DMS 273 (cell line): Measurements from ENCODE around the gene COL15A1.

Experiments
- DNase-seq: peaks from one replicate; lab custom pipeline; 2025; ENCODE audit not compliant: unreplicated experiment; lab: John Stamatoyannopoulos, UW

COL15A1 gene

DNA sequence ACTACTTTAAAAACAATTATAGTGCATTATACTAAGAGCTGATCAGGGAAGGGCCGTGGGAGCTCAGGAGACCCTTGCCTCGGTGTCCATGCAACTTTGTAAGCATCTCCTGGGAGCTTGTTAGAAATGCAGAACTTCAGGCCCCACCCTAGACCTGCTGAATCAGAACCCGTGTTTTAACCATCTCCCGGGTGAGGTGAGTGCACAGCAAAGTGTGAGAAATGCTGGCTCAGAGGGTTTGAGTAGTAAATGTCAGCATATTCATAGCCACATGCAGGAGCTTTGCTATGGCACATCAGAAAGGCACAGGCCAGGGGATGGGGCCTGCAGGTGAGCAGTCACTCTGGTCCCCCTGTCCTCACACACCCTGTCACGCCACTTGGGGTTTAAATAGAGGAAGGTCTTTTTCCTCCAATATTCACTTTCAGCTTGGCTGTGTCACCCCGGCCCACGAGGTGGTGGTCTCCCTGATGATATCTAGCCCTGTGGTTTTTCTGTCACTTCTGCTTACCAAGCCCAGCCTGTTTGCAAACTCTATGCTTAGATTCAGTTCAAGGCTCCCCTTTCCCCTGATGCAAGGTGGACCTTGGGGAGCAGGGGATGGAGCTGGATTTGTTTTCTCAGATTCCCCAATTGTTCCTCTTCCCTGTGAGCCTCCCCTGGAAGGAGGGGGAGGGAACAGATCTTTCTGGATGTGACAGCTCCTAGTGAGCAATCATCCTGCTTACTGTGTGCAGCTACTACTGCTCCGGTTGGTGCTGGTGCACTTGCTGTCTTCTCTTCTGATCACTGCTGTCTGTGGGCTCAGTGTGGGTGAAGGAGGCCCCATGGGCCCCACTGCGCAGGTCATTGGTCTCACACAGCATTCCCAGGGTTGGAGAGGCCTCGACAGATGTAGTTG lies 109.4 kb downstream of the COL15A1 start:
- DNase-seq: no peak

DNA sequence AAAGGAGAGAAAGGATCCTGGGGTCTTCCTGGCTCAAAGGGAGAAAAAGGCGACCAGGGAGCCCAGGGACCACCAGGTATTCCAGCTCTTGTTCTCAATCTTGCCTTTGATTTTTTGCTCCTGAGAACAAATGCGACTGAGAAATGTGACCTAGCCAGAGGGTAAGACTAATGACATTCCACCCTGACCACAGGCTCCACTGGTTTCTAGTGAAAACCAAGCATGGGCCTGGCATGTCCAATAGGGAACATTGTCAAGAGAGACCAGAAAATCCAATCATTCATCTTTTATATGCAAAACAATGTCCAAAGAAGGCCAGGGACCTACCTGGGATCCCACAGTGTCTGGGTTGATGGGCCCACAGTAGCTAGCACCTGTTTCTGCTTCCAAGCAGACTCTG lies 110.9 kb downstream of the COL15A1 start:
- no peak for DNase-seq

DNA sequence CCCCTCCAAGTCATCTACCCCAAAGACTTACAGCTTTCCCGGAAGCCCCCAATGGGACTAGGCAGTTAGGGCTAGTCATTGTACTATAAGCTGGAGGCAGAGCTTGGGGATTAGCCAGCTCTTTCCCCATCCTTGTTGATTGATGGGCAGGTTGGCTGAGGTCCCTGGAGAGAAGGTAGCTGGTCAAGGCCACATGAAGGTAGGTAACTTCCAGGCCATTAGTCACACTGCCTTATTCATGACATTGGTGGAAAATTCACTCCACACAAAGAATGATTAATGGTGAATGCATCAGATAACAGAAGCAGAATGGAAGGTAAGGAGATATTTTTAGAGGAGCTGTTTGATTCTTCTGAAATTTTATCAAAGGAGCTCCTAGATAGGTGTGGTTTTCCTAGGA lies 111.7 kb downstream of the COL15A1 start:
- DNase-seq: no peak

DNA sequence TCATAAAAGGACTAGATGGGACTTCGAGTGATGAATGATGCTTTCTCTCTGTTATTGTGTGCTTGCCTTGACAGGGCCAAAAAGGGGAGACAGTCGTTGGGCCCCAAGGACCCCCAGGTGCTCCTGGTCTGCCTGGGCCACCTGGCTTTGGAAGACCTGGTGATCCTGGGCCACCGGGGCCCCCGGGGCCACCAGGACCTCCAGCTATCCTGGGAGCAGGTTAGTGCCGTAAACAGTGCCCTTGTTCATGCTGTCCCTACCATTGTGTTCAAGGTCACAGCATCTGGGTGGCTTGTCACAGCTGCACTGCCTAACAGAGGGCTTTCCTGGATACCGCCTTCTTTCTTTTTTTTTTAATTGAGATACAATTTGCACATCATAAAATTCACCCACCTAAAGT lies 112.5 kb downstream of the COL15A1 start:
- DNase-seq: no peak

DNA sequence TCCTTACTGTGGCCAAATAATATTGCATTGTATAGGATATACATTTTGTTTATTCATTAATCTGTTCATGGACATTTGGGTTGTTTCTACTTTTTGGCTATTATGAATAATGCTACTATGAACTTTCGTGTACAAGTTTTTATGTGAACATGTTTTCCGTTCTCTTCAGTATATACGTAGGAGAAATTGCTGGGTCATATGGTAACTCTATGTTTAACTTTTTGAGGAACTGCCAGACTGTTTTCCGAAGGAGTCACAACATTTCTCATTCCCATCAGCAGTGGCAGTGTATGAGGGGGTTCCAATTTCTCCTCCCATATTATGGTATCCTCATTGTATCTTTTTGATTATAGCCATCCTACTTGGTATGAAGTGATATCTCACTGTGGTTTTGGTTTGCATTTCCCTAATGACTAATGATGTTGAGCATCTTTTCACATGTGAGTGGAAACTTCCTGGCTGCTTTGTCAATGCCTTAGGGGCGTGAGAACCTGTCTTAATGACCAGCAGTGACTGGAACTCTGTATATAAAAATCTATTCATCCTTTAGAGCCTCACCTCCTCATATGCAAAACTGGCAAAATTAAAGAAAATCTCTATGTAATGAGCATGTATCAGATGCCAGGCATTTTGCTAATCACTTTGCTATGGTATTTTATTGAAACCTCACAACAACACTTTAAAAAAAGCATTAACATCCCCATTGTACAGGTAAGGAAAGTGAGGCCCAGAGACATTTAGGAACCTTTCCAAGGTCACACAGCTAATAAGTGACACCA lies 113.4 kb downstream of the COL15A1 start:
- DNase-seq: no peak

DNA sequence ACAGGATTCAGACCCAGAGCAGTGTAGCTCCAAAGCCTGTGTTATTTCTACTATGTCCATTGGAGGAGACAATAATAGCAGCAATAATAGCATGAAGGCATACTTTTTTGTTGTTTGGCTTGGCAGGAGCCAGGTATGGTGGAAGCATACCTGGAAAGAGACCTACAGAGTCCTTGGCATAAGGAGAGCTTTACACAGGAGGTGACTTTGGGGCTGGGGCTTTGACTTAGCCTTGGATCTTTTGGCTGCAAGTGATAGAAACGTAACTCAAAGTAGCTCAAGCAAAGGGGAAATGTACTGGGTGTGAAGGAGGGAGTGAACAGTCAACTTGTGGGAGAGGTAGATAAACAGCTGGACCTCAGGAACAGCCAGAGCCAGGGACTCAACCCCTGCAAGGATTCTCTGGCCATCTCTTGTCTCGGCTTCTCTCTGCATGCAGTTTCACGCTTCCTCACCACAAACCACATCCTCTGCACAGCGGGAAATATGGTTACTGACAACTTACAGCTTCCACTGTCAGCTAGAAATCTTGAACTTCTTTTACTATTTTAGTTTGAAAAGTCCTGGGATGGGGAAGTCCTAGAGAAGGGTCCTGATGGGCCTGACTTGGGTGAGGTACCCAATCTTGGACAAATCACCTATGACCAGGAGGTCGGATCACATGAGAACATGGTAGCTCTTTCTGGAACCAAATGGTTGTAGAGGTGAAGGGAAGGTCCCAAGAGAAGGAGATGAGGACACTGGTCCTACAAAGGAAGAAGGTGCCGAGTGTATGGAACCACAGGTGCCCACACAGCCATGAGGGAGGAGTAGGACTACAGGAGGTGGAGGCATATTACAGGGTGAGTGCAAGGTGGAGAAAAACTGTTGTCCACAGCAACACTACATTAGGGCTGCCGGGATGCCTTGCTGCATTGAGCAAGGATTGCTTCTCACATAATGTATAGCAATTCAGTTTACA lies 114.2 kb downstream of the COL15A1 start:
- no peak for DNase-seq

DNA sequence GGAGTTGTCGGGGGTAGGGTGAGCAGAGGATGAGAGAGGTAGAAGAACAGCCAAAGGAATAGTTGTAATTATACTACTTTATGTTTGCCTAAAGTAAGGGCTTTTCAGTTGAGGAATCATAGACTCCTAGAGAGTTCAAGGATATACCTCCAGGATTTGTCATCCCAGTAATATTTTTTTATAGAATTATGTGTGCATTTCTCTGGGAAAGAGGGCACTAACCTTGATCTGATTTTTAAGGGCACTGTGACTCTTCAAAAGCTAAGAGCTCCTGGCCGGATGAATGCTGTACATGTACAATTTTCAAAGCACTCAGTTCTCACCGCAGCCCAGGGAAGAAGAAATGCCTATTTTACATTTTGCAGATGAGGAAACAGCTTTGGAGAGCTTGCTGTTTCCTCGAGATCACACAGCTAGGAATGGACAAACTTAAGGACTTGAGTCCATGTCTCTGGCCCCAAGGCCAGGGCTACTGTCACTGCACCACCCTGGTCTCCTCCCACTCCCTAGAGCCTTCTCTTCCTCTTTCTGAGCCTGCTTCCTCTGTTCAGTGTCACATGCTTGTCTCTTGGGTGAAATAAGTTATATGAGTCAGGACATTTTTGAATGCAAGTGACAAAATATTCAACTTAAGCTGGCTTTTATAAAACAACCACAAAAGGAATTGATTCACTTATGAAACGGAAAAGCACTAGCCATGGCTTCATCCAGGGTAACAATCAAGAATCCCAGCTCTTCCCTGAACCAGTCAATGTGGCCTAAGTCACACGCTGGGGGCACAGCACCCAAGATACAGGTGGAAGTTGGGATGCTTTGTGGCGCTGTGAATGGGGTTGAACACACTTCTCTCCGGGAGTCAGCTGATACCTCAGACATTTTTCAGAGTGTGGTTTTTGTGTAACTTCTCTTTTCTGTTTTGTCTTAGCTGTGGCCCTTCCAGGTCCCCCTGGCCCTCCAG lies 115.5 kb downstream of the COL15A1 start:
- DNase-seq: no peak

DNA sequence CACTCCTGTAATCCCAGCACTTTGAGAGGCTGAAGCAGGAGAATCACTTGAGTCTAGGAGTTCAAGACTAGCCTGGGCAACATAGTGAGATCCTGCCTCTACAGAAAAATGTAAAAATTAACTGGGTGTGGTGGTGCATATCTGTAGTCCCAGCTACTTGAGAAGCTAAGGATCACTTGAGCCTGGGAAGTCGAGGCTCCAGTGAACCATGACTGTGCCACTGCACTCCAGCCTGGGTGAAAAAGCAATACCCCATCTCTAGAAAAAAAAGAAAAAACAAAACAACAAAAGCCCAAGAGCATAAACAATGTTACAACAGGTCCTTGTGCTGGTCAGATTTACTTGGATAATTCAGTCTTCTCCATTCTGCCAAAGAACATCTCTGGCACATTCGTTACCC lies 116.9 kb downstream of the COL15A1 start:
- no peak for DNase-seq

DNA sequence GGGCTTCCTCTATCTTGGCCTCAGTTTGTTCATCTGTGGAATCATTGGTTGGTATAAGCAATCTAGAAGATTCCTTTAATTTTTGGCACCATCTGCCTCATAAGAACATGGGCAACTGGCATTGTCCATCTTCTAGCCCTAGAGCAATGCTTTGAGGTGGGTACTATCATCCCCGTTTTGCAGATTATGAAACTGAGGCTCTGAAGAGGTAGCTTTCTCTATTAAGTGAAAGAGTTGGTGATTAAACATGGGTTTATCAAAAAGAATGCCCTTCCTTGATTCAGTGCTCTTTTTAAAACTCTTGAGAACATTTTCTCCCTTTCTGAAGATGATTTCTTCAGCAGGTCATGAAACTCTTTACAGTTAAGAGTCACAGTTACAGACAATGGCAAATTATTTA lies 118.8 kb downstream of the COL15A1 start:
- no peak for DNase-seq

DNA sequence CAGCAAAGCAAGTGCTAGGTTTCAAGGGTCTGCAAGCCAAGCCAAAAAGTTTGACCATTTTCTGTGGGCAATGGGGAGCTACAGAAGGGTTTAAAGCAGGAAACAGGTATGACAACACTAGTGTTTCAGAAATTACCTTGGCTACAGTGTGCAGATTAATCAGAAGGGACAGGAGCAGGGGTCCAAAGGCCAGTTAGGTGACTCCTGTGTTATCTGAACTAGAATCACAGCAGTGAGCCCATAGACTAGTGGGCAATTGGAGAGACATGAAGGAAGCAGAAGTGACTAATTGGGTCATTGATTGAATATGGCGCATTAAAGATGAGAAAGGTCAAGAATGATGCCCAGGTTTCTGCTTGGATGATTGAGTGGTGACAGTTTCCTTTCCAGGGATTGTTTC lies 119.8 kb downstream of the COL15A1 start:
- no peak for DNase-seq

DNA sequence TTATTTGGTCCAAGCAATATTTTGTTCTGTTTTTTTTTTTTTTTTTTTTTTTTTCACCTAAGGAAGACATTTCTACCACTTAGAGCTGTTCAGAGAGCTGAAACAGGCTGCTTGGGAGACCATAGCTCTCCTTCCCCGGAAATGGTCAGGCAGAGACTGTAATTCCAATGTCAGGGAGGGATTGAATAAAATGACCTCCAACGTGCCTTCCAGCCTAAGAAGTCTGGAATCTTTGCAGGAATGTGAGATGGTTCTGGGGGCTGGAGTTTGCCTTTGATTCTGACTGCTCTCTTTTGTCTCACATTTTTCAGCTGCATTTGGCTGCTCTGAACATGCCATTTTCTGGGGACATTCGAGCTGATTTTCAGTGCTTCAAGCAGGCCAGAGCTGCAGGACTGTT lies 122.9 kb downstream of the COL15A1 start:
- DNase-seq: no peak

DNA sequence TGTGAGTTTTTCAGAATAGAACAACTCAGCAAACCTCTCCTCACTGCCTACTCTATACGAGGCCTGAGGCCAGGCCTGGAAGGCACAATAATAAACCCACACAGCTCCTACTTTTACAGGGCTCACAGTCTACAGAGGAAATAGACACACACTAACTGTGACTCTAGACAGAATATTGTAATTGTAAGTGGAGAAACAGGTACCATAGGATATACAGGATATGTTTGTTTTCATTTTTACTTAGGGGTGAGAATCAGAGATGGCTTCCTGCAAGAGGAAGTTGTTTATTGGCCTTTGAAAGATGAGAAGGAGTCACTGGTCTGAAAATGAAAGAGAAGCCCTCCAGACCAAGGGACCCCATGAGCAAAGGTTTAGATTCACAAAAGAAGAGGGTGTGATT lies 125.4 kb downstream of the COL15A1 start:
- DNase-seq: no peak

DNA sequence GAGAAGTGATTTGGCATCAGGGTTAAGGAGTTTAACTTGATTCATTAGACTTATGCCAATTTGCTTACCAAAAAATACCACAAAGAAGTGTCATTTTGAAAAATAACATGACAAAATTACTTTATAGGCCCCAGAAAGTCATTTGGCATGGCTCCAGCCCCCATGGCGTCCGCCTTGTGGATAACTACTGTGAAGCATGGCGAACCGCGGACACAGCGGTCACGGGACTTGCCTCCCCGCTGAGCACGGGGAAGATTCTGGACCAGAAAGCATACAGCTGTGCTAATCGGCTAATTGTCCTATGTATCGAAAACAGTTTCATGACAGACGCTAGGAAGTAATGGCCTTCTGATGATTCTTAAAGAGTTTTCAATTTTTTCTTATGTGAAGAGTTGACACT lies 125.8 kb downstream of the COL15A1 start:
- DNase-seq: no peak

DNA sequence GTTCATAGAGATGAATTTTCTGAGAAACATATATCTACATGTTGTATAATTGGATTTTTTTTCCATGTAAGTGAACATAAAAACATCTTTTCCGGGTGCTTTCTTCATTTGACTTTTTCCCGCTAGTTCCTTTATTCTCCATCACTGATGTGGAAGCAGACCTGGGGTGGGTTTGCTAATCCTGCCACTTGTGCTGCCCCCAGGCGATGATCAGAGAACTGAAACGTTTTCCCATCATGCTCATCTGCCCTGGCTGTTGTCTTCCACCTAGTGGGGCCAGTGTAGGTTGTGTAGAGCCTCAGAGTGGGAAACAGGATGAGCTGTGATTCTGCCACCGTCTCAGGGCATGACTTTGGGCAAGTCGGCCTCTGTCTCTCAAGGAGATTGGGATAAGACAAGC lies 127.0 kb downstream of the COL15A1 start:
- no peak for DNase-seq

DNA sequence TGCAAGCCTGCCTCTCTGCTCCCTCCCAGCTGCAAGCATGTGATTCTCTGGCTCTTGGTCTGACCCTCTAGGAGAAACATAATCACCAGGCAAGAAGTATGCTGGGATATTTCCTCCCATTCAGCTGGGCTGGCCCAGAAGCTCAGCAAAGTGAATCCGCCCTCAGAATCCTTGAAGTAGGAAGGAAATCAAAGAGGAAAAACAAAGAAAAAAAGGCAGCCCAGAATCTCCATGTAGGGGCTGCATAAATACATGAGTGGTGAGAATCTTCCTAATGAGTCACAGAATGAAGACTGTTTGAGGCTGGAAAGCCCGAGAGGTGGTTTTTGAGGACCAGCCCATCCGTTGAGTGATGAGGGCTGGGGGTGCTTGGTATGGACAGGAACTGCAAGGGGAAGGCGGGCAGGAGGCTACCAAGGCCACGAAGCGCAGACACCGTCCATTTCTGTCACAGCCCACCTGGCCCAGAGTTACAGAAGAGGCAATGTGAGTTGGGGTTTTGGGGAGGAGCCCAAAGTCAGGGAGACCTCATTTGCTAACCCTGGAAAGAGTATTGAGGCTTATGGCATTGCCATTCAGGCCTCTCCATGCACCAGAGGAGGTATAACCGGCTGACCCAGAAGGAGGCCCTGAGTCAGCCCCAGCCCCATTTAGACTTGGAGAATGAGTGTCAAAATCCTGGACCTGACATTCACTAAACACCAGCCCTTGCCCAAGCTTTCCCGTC lies 127.8 kb downstream of the COL15A1 start:
- no peak for DNase-seq

DNA sequence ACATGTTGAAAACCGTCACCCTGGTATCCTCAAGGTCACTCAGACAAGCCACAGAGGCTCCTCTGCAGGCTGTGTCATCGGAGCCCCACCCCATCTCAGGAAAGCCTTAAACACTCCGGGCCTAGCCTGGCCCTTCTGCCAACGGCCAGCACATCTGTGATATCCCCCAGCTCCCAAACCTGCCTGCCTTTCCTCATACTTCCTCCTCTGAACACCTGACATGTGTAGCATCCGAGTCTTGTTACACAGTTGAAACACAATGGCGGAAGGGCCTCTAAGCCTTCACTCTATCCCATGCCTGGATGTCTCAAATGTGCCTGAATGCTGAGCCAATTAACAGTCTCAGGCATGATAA lies 128.3 kb downstream of the COL15A1 start:
- DNase-seq: no peak

DNA sequence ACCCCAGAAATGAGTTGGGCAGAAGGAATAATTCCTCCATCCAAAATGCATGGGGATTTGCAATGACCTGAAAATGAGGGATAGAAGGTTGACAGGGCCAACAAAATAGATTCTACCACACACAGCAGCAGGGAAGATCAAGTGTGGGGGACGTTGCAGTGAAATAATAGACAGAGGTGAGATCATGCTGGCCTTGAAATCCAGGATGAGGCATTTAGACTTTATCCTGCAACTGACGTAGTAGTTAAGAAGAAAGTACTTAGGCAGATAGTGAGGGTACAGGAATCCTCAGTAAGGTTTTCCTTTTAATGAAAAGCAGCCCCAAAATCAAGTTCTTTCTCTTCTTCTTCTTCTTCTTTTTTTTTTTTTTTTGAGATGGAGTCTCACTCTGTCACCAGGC lies 129.6 kb downstream of the COL15A1 start:
- no peak for DNase-seq

DNA sequence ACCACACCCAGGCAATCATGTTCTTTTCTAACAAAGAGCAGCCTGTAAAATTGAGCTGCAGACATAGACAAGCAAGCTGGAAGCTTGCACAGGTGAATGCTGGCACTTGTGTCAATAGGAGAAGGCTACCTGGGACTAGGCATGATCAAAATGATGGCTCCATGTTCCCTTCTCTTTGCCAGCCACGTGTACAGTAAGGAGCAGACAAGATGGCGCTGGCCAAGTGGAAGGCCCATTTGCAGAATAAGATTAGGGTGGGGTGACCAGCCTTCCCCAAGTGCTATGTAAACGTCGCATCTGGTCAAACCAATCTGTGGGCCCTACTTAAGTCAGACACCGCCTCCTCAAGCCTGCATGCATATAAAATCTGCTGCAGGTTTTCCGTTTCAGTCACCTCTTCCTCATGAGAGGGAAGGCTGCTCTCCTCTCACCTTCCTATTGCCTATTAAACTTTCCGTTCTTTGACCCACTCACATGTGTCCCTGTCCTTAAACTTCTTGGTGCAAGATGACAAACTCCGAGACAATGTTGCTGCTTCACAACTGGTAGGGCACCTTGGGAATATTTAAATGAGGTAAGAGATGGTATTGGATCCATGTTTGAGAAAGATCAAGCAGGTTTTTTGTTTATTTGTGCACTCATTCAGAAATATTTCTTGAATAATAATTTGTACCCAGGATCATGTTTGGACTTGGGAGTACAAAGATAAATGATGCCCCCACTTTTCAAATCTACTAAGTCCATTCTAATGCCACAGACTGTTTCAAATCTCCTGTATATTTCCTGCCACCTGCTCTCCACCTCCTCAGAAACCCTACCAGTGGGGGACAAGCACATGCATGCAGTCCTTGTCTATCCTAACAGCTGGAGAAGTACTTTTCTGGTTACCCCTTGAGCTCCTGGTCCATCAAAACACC lies 130.5 kb downstream of the COL15A1 start:
- DNase-seq: no peak

DNA sequence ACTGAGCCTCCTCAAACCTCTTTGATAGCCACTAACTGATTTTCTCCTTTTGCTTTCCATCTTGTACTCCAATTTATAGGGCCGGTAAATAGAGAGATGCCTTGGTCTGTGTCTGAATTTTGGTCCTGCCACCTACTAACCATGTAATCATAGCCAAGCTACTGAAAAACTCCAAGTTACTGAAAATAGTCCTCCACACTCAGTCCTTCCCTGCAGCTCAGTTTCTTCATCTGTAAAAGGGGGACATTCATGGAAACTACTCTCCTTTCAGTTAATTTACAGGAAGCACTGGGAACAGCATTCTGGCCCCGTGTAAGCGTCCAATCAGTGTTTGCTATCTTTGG lies 131.2 kb downstream of the COL15A1 start:
- DNase-seq: no peak
